HG03460 (cell line): Measurements from ENCODE around the gene S1PR5.

ENCODE experiments used
- ATAC-seq: cut with Tn5 transposase; IDR thresholded peaks from one replicate; pipeline ENCODE4 v1.9.1; 2021; ENCODE audit not compliant: unreplicated experiment

Gene S1PR5

DNA sequence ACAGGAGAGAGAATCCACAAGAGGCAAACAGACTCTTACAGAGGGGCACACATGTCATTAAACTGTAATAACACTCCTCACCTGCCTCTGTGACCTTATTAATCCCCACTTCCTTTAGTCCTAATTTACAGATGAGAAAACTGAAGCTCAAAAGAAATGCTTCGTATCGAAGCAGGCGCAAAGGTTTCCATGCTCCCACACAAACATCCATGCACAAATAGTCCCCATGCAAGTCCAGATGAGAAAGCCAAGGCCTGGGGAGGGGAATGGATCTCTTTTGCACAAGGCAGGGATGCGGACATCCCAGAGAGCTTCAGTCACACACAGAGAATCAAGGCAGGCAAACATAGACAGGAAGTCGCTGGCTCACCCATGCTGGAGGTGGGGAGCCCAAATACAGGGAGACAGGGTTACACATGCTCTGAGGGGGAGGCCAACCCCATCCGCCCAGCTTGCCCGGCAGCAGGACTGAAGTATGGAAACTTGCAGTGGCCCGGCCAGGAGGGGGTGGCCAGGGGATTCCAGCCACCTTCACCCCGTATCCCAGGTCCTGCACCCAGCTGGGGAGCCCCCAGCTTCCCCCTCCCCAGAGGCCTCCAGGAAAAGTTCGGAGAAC lies 468 bp downstream of the S1PR5 start:
- ATAC-seq = no peak

DNA sequence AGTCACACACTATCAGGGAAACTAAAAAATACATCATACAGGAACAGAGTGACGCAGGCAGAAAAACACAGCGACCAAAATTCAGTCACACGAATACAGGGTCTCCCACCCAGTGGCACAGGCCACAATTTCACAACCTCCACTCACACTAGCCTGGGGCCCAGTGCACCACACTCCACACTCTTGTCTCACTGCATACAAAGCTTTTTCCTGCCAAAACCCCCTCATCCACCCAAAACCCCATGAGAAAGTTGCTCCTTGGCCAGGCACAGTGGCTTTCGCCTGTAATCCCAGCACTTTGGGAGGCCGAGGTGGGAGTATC lies 1.2 kb downstream of the S1PR5 start:
- no peak for ATAC-seq

DNA sequence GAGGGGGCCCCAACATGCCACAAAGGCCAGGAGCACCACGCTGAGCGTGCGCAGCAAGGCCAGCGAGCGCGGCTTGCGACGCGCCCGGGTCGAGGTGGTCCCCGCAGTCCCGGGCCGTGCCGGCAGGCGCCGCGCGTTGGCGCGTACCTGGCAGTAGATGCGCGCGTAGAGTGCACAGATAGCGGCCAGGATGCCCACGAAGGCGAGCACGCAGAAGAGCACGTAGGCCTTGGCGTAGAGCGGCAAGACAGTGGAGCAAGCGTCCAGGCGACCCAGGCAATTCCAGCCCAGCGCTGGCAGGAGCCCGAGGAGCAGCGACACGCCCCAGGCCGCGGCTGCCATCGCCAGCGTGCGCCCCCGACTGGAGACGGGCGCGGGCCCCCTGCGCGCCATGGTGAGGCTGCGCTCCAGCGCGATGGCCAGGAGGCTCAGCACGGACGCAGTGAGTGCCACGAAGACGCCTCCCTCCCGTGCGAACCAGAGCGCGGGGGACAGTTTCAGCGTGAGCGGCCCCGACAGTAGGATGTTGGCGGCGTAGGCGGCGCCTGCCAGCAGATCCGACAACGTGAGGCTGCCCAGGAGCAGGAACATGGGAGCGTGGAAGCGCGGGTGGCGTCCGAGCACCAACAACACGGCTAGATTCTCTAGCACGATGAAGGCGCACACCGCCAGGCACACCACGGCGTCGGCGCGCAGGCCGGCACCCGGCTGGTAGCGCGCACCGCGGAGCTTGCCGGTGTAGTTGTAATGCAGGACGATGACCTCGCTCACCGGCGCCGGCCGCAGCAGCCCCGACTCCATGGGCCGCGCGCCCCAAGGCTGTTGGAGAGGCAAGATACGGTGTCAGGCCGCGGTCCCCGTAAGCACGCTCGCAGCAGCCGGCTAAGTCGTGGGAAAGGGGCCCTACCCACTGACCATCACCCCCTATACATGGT lies 2.8 kb downstream of the S1PR5 start:
- ATAC-seq = no peak

DNA sequence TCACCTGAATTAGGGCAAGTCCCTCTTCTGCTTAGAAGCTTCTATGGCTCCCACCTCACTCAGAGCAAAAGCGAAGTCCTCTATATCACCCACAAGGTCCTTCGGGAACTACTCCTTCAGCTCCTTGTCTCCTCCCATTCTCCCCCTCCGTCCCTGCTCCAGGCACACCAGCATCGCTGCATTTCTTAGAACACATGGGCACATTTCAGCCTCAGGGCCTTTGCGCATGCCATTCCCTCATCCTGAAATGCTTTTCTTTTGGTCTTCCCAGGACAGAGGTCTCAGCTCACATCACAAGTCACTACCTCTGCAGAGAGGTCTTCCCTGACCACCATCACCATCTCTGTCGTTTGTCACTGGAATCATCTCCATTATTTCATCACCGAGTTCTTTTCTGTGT lies 4.0 kb downstream of the S1PR5 start:
- no peak for ATAC-seq

DNA sequence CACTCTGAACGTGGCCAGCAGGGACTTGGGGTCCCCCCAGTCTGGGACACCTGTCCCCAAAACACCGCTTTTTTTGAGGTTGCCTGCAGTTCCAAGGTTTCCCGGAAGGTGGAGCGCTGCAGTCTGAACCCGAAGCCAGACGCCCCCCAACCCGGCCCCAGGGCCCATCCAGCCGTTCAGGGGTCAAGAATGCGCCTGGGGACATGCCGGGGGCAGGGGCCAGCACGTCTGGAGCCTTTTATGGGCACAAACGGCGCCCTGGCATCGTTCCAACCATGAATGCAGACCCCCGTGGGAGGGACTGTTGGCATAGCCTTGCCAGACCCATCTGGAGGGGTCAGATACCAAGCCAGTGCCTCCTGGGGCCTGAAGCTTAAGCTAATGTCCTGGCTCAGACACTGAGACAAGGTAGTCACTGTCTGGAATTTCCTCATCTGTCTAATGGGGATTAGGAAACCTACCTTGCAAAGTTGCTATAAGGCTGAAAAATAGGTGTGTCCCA lies 6.9 kb downstream of the S1PR5 start:
- ATAC-seq = no peak

DNA sequence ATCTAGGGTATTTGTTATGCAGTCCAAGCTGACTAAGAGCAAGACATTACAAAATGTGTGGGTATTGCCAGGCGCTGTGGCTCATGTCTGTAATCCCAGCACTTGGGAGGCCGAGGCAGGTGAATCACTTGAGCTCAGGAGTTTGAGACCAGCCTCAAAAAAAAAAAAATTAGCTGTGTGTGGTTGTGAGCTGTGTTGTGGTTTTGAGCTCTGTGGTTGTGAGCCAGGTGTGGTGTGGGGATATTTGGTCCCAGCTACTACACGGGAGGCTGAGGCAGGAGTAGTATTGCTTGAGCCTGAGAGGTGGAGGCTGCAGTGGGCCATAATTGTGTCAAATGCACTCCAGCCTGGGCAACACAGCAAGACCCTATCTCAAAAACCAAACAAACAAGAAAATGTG lies 8.5 kb downstream of the S1PR5 start:
- no peak for ATAC-seq

DNA sequence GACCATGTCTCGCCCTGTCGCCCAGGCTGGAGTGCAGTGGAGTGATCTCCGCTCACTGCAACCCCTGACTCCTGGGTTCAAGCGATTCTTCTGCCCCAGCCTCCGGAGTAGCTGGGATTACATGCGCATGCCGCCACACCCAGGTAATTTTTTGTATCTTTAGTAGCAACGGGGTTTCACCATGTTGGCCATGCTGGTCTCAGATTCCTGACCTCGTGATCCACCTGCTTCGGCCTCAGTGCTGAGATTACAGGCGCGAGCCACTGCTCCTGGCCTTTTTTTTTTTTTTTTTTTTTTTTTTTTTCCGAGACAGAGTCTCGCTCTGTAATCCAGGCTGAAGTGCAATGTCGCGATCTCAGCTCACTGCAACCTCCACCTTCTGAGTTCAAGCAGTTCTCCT lies 9.2 kb downstream of the S1PR5 start:
- ATAC-seq = no peak

DNA sequence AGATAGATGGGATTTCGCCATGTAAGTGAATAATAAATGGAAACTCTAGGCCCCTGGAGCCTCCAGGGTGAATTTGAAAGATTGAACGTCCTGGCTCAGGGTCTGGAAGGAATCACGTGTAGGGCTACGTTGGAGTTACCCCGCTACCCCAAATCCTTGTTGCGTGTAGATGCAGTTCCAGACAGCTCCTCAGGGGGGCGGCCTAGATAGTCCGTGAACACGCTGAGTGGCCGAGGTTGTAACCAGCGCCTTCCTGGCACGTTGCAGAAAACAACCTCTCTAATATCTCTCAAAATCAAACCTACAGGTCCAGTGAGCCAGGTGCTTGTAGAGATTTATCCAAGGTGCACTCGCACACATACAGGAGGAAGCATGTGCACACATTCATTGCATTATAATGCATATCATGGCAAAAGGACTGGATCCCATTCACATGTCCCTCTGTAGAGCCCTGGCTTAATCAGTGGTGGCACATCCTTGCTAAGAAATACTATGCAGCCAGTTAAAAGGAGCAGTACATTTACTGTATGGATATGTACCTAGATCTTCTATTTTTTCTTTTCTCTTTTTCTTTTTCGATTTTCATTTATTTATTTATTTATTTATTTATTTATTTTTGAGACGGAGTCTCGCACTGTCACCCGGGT lies 11.5 kb downstream of the S1PR5 start:
- ATAC-seq = no peak

DNA sequence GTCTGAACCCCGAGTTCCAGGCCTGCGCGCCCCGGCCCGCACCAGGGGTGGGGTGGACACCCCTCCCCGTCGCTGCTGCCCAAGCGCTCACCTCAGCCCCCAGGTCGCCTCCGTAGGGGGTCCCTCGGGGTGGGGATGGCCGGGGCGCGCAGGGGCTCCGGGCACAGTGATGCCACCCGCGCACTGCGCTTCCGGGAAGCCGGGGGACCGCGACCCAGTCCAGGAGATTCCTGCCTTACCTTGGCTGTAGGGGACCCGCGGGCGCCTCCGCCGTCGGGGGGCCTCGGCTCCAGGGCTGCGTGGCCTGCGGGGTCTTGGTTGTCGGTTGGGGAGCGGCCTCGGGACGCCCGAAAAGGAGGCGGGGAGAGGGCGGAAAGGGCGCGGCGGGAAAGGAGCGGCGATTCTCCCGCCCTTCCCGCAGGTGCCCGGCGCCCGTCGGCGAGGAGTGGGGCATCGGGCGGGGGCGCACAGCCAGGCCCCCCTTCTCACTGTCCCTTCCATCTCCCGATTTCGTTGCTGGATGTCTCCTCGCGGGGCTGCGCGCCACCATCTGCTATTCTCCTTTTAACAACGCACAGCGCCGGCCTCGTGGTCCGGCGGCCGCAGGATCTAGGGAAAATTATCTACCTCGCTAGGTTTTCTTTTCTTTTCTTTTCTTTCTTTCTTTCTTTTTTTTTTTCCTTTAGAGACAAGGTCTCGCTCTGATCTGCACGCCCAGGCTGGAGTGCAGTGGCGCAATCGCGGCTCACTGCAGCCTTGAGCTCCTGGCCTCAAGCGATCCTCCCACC lies 14.1 kb downstream of the S1PR5 start, which contains the start of gene KEAP1:
Gene KEAP1, minus strand, starts transcription at position 355 of the 788 bp plus-strand sequence. CDS start 3,323 bp downstream, outside the sequence.
- peak; percentile 31 for ATAC-seq

DNA sequence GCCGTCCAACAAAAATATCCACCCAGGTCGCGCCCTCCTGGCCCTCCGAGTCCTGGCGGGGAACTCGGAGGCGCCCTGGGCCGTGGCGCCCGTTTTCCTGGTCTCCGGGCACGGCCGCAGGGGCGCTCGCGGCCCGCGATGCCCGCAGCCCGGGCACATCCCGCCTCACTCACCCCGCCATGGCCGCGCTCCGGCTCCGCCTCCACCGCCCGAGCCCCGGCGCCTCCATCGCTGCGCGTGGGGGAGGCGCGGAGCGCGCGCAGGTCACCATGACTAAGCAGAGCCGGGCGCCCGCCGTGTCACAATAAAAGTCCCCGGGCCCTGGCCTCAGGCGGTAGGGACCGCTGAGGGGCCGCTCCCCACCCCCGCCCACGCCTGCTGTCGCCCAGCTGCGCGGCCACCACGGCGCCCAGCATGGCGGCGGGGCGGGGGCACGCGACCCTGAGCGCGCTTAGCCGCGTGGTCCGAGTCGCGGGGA lies 14.7 kb downstream of the S1PR5 start:
- ATAC-seq = peak; percentile 75

DNA sequence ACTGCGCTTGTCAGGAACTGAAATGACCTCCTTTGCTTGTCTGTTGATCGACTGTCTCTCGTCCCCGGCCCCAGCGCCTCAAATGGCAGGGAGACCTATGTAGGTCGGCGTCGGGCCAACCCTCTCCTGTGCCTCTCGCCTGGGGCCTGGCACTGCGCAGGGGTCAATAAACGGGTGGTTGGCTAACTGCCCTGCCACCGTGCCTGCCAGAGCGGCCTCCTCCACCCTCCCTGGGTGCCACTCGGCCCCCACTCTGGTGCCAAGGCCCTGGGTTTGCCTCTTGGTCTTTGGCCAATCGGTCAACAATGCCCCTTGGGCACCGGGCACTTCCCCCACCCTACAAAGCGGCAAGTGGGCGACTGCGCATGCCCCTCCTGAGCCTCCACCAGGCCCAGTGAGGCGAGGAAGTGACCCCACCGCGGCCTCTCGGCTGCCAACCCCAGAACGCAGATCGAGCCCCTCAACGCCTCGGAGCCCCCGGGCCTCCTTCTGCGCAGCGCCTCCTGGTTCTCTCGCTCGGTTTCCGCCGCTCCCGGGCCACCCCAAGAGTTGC lies 15.2 kb downstream of the S1PR5 start:
- ATAC-seq = peak; percentile 31

DNA sequence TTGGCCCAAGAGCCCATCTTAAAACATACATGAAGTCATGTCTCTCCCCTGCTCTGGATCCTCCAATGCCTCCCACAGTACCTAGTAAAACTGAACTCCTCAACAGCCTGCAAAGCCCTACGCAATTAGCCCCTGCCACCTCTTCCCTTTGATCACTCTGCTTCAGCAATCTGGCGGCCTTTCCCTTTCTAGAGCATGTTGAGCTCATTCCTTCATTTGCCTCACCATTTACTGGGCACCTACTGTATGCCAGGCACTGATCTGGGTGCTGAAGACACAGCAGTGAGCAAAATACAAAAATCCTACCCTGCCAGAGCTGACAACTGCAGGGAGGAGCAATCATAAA lies 17.0 kb downstream of the S1PR5 start:
- ATAC-seq = no peak

DNA sequence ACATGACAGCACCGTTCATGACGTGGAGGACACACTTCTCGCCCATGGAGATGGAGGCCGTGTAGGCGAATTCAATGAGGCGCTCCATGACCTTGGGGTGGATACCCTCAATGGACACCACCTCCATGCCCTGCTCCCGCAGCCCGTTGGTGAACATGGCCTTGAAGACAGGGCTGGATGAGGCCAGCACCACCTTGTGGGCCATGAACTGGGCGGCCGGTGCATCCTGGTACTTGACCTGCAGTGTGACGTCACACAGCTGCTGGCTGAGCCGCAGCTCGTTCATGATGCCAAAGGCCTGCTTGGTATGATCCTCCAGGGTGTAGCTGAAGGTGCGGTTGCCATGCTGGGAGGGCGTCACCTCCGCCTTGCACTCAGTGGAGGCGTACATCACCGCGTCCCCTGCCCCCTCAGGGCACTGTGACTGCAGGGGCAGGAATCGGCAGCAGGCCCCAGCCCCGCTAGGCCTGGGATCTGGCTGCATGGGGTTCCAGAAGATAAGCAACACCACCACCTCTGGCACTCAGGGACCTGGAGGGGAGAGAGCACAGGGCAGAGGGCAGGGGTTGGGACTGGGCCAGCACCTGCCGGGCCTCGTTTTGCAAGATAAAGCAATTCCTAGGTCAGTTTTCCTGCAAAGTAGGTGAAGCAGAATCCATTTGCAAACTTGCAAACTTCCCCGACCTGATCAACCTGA lies 17.5 kb downstream of the S1PR5 start:
- ATAC-seq = no peak

DNA sequence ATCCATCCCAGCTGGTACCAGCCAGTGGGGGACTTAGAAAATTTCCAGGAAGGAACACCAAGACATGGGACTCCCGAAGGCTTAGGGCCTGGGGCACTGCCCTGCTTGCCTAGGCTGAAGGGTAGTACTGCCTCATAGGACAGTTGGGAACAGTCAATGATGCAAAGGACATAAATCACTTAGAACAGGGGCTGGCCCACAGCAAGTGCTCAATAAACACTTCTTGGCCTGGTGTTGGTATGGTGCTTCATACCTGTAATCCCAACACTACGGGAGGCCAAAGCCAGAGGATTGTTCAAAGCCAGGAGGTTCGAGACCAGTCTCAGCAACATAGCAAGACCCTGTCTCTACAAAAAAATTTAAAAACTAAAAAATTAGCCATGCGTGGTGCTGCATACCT lies 19.9 kb downstream of the S1PR5 start:
- no peak for ATAC-seq

DNA sequence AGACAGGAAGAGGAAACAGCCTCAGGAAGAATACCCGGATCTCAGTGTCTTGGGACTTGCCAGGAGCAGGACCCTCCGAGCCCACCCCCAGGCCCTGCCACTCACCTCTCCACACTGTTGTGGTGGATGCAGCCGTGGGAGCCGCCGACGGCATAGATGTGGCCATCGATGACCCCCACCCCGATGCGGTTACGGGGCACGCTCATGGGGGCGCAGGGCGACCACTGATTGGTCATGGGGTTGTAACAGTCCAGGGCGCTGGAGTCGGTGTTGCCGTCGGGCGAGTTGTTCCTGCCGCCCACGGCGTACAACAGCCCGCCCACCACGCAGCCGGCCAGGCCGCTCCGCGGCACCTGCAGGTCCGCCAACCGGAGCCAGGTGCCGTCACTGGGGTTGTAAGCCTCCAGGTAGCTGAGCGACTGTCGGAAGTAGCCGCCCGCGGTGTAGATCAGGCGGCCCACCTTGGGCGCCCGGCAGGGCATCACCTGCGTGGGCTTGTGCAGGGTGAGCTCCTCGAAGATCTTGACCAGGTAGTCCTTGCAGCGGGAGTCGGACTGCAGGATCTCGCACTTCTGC lies 25.7 kb downstream of the S1PR5 start:
- ATAC-seq = no peak

DNA sequence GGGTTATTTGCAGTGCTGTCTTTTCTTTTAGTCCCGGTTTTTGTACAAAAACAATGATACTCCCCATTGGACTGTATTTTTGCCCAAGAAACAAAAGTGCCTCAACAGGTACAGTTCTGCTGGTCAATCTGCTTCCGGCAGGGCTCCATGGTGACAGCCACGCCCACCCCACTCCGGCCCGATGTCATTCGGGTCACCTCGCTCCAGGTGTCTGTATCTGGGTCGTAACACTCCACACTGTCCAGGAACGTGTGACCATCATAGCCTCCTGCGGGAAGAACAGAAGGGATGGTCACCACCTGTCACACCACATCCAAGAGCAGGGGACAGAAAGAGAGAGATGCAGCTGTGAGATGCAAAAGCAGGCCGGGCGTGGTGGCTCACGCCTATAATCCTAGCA lies 30.7 kb downstream of the S1PR5 start:
- ATAC-seq = no peak

DNA sequence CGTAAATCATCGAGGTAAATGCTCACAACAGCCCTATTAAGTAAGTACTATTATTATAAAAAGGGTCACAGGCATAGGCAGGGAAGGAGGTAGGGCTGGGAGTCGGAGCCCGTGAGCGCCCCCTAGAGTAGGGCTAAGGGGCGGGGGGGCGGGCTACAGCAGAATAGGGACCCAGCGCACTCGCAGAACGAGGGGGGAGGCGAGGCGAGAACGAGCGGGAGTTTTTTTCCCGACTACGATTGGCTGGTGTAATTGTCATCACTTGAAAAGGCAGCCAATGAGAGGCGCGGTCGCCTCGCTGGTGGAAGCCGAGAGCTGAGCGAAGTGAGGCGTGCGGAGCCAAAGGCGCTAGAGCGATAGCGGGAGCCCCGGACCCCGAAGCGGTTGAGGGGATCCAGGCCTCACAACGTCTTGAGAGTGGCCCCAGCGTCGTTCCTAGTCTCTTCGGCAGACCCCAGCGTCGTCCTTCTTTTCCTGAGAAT lies 38.3 kb downstream of the S1PR5 start:
- no peak for ATAC-seq

DNA sequence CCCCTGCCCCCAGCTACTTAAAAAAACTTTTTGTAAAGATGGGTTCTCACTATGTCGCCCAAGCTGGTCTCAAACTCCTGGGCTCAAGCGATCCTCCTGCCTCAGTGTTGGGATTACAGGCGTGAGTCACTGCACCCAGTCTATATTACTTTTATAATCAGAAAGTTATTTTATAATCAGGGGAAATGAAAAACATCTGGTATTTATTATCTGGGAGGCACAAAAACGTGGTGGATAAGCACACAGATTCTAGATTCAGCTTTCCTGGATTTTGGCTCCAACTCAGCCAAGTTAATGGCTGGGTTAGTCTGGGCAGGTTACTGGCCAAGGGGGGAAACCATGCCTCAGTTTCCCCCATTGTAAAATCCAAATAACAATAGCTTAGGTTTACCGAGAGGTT lies 38.8 kb downstream of the S1PR5 start:
- no peak for ATAC-seq

DNA sequence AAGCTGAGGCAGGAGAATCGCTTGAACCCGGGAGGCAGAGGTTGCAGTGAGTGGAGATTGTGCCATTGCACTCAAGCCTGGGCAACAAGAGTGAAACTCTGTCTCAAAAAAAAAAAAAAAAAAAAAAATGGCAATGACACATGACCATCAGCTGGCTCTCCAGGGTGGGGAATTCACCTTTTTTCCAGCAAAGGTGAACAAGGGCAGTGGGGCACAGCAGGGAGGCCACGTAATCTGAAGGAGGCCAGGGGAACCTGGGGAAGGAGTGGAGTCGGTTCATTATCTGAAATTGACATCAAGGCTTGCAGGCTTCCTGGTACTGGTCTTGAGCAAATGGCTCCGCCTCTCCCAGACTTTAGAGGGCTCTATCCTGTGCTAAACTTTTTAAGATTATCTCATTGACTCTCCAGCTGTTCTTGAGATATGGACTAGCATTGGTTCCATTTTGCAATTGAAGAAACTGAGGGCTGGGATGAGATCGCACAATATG lies 42.2 kb downstream of the S1PR5 start:
- no peak for ATAC-seq
